Measurements from ENCODE around the gene PCSK2. TPM values are rescaled to one million over a fixed set of nuclear protein-coding genes. Genes with fewer than 3 reads are reported as not detected.
A peak's percentile ranks its signal among the peaks of the same experiment; 100 is the strongest.

PCSK2 gene, protein sequence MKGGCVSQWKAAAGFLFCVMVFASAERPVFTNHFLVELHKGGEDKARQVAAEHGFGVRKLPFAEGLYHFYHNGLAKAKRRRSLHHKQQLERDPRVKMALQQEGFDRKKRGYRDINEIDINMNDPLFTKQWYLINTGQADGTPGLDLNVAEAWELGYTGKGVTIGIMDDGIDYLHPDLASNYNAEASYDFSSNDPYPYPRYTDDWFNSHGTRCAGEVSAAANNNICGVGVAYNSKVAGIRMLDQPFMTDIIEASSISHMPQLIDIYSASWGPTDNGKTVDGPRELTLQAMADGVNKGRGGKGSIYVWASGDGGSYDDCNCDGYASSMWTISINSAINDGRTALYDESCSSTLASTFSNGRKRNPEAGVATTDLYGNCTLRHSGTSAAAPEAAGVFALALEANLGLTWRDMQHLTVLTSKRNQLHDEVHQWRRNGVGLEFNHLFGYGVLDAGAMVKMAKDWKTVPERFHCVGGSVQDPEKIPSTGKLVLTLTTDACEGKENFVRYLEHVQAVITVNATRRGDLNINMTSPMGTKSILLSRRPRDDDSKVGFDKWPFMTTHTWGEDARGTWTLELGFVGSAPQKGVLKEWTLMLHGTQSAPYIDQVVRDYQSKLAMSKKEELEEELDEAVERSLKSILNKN
- under 1 TPM in 1 of 4 donors, not detected in 3; 0.29 TPM for total RNA-seq

- Histone ChIP-seq H3K9me3 (no peaks in the 10 kb centered on the region), H3K27me3 (peaks cover 39 to 50% (median 40%) of the 10 kb centered on the region in 3 donors), H3K36me3 (no peaks in the 10 kb centered on the region), H3K4me3 (peak within 1 kb of the TSS in 2 of 4 donors; percentile 11 to 32), H3K4me1 (peaks cover 0 to 5% of the 10 kb centered on the region in 2 donors), H3K27ac (no peak within 1 kb of the TSS)
- intact Hi-C loops (cut with DNase I; ENCODE audit: low total_unique reads) (no loop called here), in situ Hi-C loops (cut with MboI; ENCODE audit: low sequenced_read_pairs in 4 of 4) (no loop called here)
- DNase-seq (no peak), ATAC-seq (no peak)
- TF ChIP-seq, protein P1, sequence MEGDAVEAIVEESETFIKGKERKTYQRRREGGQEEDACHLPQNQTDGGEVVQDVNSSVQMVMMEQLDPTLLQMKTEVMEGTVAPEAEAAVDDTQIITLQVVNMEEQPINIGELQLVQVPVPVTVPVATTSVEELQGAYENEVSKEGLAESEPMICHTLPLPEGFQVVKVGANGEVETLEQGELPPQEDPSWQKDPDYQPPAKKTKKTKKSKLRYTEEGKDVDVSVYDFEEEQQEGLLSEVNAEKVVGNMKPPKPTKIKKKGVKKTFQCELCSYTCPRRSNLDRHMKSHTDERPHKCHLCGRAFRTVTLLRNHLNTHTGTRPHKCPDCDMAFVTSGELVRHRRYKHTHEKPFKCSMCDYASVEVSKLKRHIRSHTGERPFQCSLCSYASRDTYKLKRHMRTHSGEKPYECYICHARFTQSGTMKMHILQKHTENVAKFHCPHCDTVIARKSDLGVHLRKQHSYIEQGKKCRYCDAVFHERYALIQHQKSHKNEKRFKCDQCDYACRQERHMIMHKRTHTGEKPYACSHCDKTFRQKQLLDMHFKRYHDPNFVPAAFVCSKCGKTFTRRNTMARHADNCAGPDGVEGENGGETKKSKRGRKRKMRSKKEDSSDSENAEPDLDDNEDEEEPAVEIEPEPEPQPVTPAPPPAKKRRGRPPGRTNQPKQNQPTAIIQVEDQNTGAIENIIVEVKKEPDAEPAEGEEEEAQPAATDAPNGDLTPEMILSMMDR (IDR thresholded peaks at IDR 0.05 in 4 of 5, conservative IDR thresholded peaks at IDR 0.05 in 1 of 5), result no peak
- no peak for TF ChIP-seq POLR2A (IDR thresholded peaks at IDR 0.05)
These were observed at the start of gene PCSK2 for GRCh38 chr20:17226410-17227218. TSS of gene PCSK2 (plus strand) at chr20:17227040. CDS start at chr20:17227306, 266 bp downstream.

- Histone ChIP-seq H3K4me1 (no peaks in the 10 kb centered on the region), H3K27ac (no peak overlapping the region), H3K36me3 (no peaks in the 10 kb centered on the region), H3K4me3 (no peak overlapping the region), H3K9me3 (no peaks in the 10 kb centered on the region), H3K27me3 (no peaks in the 10 kb centered on the region)
- DNase-seq (no peak), ATAC-seq (no peak)
- intact Hi-C loops (cut with DNase I; ENCODE audit: low total_unique reads) (no loop called here), in situ Hi-C loops (cut with MboI; ENCODE audit: low sequenced_read_pairs in 4 of 4) (no loop called here)
- TF ChIP-seq POLR2A (IDR thresholded peaks at IDR 0.05), result no peak
- TF ChIP-seq, protein P1 (IDR thresholded peaks at IDR 0.05 in 4 of 5, conservative IDR thresholded peaks at IDR 0.05 in 1 of 5), result no peak
These were observed 49.5 kb upstream of the PCSK2 start for GRCh38 chr20:17177341-17177740.

- no peaks in the 10 kb centered on the region for H3K9me3 ChIP-seq
- no peaks in the 10 kb centered on the region for H3K27me3 ChIP-seq
- no peak overlapping the region for H3K4me3 ChIP-seq
- no peak overlapping the region for H3K27ac ChIP-seq
- in situ Hi-C loops (cut with MboI; ENCODE audit: low sequenced_read_pairs in 4 of 4), result no loop called here
- no peaks in the 10 kb centered on the region for H3K4me1 ChIP-seq
- TF ChIP-seq POLR2A (IDR thresholded peaks at IDR 0.05), result no peak
- TF ChIP-seq, protein P1 (IDR thresholded peaks at IDR 0.05 in 4 of 5, conservative IDR thresholded peaks at IDR 0.05 in 1 of 5), result no peak
- intact Hi-C loops (cut with DNase I; ENCODE audit: low total_unique reads), result no loop called here
- no peaks in the 10 kb centered on the region for H3K36me3 ChIP-seq
- DNase-seq (no peak), ATAC-seq (no peak)
These were observed 47.0 kb upstream of the PCSK2 start for GRCh38 chr20:17179840-17180239.

GRCh38 chr20:17189976-17190695 lies 36.7 kb upstream of the PCSK2 start:
- Histone ChIP-seq H3K27ac (no peak overlapping the region), H3K9me3 (no peaks in the 10 kb centered on the region), H3K4me1 (no peaks in the 10 kb centered on the region), H3K4me3 (no peak overlapping the region), H3K27me3 (no peaks in the 10 kb centered on the region), H3K36me3 (no peaks in the 10 kb centered on the region)
- TF ChIP-seq, protein P1 (IDR thresholded peaks at IDR 0.05 in 4 of 5, conservative IDR thresholded peaks at IDR 0.05 in 1 of 5), result no peak
- no peak for TF ChIP-seq POLR2A (IDR thresholded peaks at IDR 0.05)
- ATAC-seq, result no peak
- intact Hi-C loops (cut with DNase I; ENCODE audit: low total_unique reads), result no loop called here
- DNase-seq, result no peak
- in situ Hi-C loops (cut with MboI; ENCODE audit: low sequenced_read_pairs in 4 of 4), result no loop called here
